GM23338 (cell line): Measurements from ENCODE around the gene NECTIN1.

Experiments used
- CTCF ChIP-seq, 2 experiments: fragments of 200-600 bp in 1 of 2; sonication (generic) in 1 of 2; conservative IDR thresholded peaks; 2 replicates each; pipeline versions ENCODE4 v1.5.1 to v1.6.1; 2016 to 2017; ENCODE audit warnings: antibody characterized with exemption in 2 of 2, low read depth in 2 of 2, mild to moderate bottlenecking in 2 of 2, moderate library complexity in 1 of 2
- EZH2 ChIP-seq: fragments of 200-600 bp; sonication (generic); IDR thresholded peaks from one replicate; pipeline ENCODE4 v1.8.0; 2017; ENCODE audit warnings: antibody characterized with exemption, mild to moderate bottlenecking, low read depth; ENCODE audit not compliant: unreplicated experiment
- EZH2phosphoT487 ChIP-seq: fragments of 200-600 bp; sonication (generic); IDR thresholded peaks from one replicate; pipeline ENCODE4 v1.8.1; 2018; ENCODE audit warnings: antibody characterized with exemption; ENCODE audit not compliant: unreplicated experiment
- JUNB ChIP-seq: IDR thresholded peaks from one replicate; pipeline ENCODE4 v1.6.1; 2016; ENCODE audit warnings: antibody characterized with exemption; ENCODE audit not compliant: unreplicated experiment
- POLR2AphosphoS5 ChIP-seq: IDR thresholded peaks from 2 replicates; pipeline ENCODE4 v1.6.1; 2016; ENCODE audit warnings: antibody characterized with exemption, low read depth
- ZNF114 ChIP-seq: fragments of 250-450 bp; sonication (Bioruptor Pico); IDR thresholded peaks from 2 replicates; pipeline ENCODE4 v1.5.0; 2020; ENCODE audit warnings: mild to moderate bottlenecking, moderate library complexity
- ZNF331 ChIP-seq: fragments of 250-450 bp; sonication (Bioruptor Pico); IDR thresholded peaks from 2 replicates; pipeline ENCODE4 v1.5.0; 2020; ENCODE audit warnings: low read depth, mild to moderate bottlenecking, moderate library complexity

- TF ChIP-seq CTCF (conservative IDR thresholded peaks at IDR 0.05; ENCODE audit: low read depth in 2 of 2) (no peak), POLR2AphosphoS5 (no peak), ZNF331 (CRISPR knock-in tag) (no peak), EZH2phosphoT487 (no peak), EZH2 (no peak), ZNF114 (no peak), JUNB (no peak)
These were observed 6.7 kb downstream of the NECTIN1 start for GRCh38 chr11:119722281-119722794.
